ENCODE data around the gene TDO2.
"Not testable (repeated sequence)": the region's sequence is repeated elsewhere in the genome, so short reads cannot be mapped to it uniquely, and the experiment has no call there.

The TDO2 gene

DNA sequence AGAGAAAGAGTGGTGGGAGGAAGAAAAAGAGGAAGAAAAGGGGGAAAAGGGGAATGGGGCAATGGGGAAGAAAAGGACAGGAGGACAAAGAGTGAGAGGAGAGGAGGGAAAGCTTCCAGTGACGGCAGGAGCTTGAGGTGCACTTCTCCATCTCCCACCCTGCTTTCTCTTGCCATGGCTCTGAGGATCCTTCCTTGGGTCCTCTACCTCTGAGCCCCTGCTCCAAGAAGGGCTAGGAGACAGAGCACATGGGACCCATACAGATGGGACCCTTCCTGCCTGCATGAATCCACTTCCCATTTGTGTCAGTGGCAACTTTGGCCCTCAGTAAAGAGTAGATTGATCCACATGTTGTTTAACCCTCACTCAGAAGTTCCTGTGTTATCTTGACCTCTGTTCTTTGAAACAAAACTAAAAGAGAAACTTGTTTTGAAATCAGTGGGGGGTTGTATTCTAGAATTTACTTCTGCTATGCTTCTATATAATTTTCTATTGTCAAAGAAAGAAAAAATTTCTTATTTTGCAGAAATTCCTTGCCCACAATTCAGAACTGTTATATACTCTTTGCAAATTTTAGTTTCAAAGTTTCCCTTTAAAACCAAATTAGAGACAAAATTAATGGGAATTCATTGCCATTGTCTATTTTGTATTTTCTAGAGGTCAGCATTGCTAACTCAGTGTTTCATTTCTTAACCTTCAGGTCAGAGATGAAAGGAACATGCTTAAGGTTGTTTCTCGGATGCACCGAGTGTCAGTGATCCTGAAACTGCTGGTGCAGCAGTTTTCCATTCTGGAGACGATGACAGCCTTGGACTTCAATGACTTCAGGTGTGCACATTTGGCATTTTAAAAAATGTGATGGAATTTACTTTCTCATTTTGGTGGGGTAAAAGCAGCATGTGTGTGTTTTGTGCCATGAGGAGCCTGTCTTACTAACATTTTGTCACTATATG is 5.0 kb downstream of the TDO2 start:
- H3K9ac ChIP-seq (ENCODE audit: low read length): no peak overlapping the region
- no peak overlapping the region for H3K4me3 ChIP-seq (ENCODE audit: low read length)
- no peaks in the 10 kb centered on the region for H3K9me3 ChIP-seq (ENCODE audit: control insufficient read depth, low read length)
- no peaks in the 10 kb centered on the region for H3K36me3 ChIP-seq (ENCODE audit: control insufficient read depth, insufficient read depth, low read length)
- no peaks in the 10 kb centered on the region for H3K27me3 ChIP-seq (ENCODE audit: control insufficient read depth, insufficient read depth, low read length)
- H3K4me1 ChIP-seq (ENCODE audit: control insufficient read depth, insufficient read depth, low read length): no peaks in the 10 kb centered on the region

GRCh38 chr4:155909615-155910226 is 6.2 kb downstream of the TDO2 start:
- Histone ChIP-seq H3K36me3 (ENCODE audit: control insufficient read depth, insufficient read depth, low read length) (no peaks in the 10 kb centered on the region), H3K27me3 (ENCODE audit: control insufficient read depth, insufficient read depth, low read length) (no peaks in the 10 kb centered on the region), H3K9me3 (ENCODE audit: control insufficient read depth, low read length) (no peaks in the 10 kb centered on the region), H3K4me3 (ENCODE audit: low read length) (no peak overlapping the region), H3K9ac (ENCODE audit: low read length) (no peak overlapping the region), H3K4me1 (ENCODE audit: control insufficient read depth, insufficient read depth, low read length) (no peaks in the 10 kb centered on the region)

DNA sequence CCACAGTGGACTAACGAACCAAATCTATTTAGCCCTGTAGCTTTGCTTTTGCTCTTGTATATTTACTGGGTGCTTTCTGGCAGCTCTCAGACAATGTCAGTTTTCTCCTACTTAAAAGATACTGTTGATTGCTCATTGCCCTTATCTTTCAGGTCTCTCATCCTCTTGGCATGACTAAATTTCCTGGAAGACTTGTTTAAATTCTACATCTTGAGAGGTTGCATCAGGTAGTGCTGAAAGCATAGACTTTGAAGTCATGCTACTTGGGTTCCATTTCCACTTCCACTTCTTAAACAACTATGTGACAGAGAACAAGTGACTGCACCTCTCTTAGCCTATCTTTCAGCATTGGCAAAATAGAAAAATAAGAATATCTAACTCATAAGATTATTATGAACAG is 8.4 kb downstream of the TDO2 start:
- H3K36me3 ChIP-seq (ENCODE audit: control insufficient read depth, insufficient read depth, low read length): no peaks in the 10 kb centered on the region
- H3K4me1 ChIP-seq (ENCODE audit: control insufficient read depth, insufficient read depth, low read length): no peaks in the 10 kb centered on the region

DNA sequence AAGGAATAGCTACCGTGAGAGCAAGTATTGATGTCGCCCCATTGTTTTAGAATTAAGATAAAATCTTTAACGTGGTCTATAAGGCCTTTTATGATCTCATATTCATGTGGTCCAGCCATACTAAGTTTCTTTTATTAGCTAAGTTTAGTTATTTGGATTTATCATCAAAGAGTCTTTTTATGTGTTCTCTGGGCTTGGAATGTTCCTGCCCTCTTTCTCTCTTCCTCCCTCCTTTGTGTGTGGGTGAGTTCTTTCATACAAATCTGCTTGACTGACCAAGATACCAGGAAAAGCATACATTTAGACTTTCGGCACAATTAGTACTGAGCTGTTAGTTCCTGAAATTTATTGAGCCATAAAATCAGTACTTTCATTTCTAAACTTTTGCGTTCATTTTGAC is 11.3 kb downstream of the TDO2 start:
- no peak overlapping the region for H3K9ac ChIP-seq (ENCODE audit: low read length)
- no peaks in the 10 kb centered on the region for H3K36me3 ChIP-seq (ENCODE audit: control insufficient read depth, insufficient read depth, low read length)
- H3K27me3 ChIP-seq (ENCODE audit: control insufficient read depth, insufficient read depth, low read length): no peaks in the 10 kb centered on the region

More for the DNA sequence above, 8.4 kb downstream of the TDO2 start:
- H3K9me3 ChIP-seq (ENCODE audit: control insufficient read depth, low read length): no peaks in the 10 kb centered on the region
- no peaks in the 10 kb centered on the region for H3K27me3 ChIP-seq (ENCODE audit: control insufficient read depth, insufficient read depth, low read length)
- no peak overlapping the region for H3K4me3 ChIP-seq (ENCODE audit: low read length)
- no peak overlapping the region for H3K9ac ChIP-seq (ENCODE audit: low read length)

GRCh38 chr4:155921597-155921996 is 18.1 kb downstream of the TDO2 start:
- Histone ChIP-seq H3K4me1 (ENCODE audit: control insufficient read depth, insufficient read depth, low read length) (no peaks in the 10 kb centered on the region), H3K4me3 (ENCODE audit: low read length) (no peak overlapping the region), H3K27me3 (ENCODE audit: control insufficient read depth, insufficient read depth, low read length) (no peaks in the 10 kb centered on the region), H3K9ac (ENCODE audit: low read length) (no peak overlapping the region), H3K36me3 (ENCODE audit: control insufficient read depth, insufficient read depth, low read length) (peaks cover 5% of the 10 kb centered on the region), H3K9me3 (ENCODE audit: control insufficient read depth, low read length) (no peaks in the 10 kb centered on the region)

More for the DNA sequence above, 11.3 kb downstream of the TDO2 start:
- Histone ChIP-seq H3K4me3 (ENCODE audit: low read length) (no peak overlapping the region), H3K4me1 (ENCODE audit: control insufficient read depth, insufficient read depth, low read length) (no peaks in the 10 kb centered on the region), H3K9me3 (ENCODE audit: control insufficient read depth, low read length) (no peaks in the 10 kb centered on the region)

DNA sequence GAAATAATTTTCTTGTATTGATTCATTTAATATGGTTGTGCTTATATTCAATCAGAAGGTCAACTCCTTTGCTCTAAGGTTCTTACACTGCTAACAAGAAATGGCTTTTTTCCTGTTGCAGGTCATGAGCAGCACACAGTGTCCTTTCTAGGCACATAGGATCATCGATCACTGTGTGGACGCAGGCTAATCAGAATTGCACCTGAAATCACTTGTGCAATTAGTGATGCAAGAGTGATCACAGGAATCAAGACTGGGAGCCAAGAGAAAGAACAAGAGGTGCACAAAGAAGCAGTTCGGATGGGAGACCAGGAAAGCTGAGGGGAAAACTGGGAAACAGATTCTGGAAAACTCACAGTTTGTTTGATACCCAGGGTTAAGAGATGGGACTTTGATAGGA is 21.1 kb downstream of the TDO2 start:
- no peaks in the 10 kb centered on the region for H3K27me3 ChIP-seq (ENCODE audit: control insufficient read depth, insufficient read depth, low read length)
- no peak overlapping the region for H3K4me3 ChIP-seq (ENCODE audit: low read length)
- no peak overlapping the region for H3K9ac ChIP-seq (ENCODE audit: low read length)
- no peaks in the 10 kb centered on the region for H3K4me1 ChIP-seq (ENCODE audit: control insufficient read depth, insufficient read depth, low read length)
- peaks cover 5% of the 10 kb centered on the region for H3K36me3 ChIP-seq (ENCODE audit: control insufficient read depth, insufficient read depth, low read length)
- no peaks in the 10 kb centered on the region for H3K9me3 ChIP-seq (ENCODE audit: control insufficient read depth, low read length)

DNA sequence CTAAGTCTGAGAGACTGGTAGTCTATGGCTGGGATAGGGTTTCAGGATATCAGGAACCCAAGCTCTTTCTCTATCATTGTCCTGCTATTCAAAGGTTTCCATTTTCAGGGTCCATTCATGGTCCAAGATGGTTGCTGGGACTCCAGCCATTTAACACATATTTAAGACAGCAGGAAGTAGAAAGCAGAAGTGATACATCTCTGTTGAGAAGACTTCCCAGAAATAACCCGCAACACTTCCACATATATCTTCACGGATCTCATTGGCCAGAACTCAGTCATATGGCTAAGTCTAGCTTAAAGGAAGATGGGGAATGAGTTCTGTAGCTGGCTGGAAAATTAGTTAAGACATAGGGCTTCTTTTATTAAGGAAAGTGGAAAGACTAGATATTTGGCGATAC is 26.3 kb downstream of the TDO2 start:
- Histone ChIP-seq H3K36me3 (ENCODE audit: control insufficient read depth, insufficient read depth, low read length) (peaks cover 5% of the 10 kb centered on the region), H3K4me3 (ENCODE audit: low read length) (no peak overlapping the region), H3K9me3 (ENCODE audit: control insufficient read depth, low read length) (no peaks in the 10 kb centered on the region), H3K9ac (ENCODE audit: low read length) (no peak overlapping the region), H3K27me3 (ENCODE audit: control insufficient read depth, insufficient read depth, low read length) (no peaks in the 10 kb centered on the region), H3K4me1 (ENCODE audit: control insufficient read depth, insufficient read depth, low read length) (no peaks in the 10 kb centered on the region)

DNA sequence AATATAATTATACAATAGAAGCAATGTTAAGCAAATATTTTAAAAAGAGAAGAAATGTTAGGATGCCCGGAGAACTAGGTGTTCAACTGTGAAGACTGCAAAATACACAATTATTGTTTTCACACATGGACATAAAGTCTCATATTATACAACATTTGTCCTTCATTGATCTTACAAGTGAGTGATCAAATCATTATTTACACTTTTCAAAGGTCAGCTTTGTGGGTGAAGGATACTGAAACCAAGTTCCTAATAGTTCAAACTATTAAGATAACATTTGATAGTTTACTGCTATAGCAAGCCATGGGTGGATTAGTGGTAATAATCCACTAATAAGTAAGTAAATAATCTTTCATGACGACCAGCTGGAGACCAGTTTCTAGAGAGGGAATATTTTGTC is 26.8 kb downstream of the TDO2 start:
- Histone ChIP-seq H3K4me3 (ENCODE audit: low read length) (no peak overlapping the region), H3K9ac (ENCODE audit: low read length) (no peak overlapping the region), H3K36me3 (ENCODE audit: control insufficient read depth, insufficient read depth, low read length) (peaks cover 4% of the 10 kb centered on the region), H3K9me3 (ENCODE audit: control insufficient read depth, low read length) (no peaks in the 10 kb centered on the region), H3K4me1 (ENCODE audit: control insufficient read depth, insufficient read depth, low read length) (no peaks in the 10 kb centered on the region), H3K27me3 (ENCODE audit: control insufficient read depth, insufficient read depth, low read length) (no peaks in the 10 kb centered on the region)

GRCh38 chr4:155931634-155932033 is 28.1 kb downstream of the TDO2 start:
- no peaks in the 10 kb centered on the region for H3K27me3 ChIP-seq (ENCODE audit: control insufficient read depth, insufficient read depth, low read length)
- H3K9ac ChIP-seq (ENCODE audit: low read length): no peak overlapping the region
- no peaks in the 10 kb centered on the region for H3K9me3 ChIP-seq (ENCODE audit: control insufficient read depth, low read length)
- no peaks in the 10 kb centered on the region for H3K4me1 ChIP-seq (ENCODE audit: control insufficient read depth, insufficient read depth, low read length)
- no peak overlapping the region for H3K4me3 ChIP-seq (ENCODE audit: low read length)
- H3K36me3 ChIP-seq (ENCODE audit: control insufficient read depth, insufficient read depth, low read length): no peaks in the 10 kb centered on the region

GRCh38 chr4:155934634-155935033 is 31.1 kb downstream of the TDO2 start:
- H3K9me3 ChIP-seq (ENCODE audit: control insufficient read depth, low read length); H3K9ac ChIP-seq (ENCODE audit: low read length); H3K36me3 ChIP-seq (ENCODE audit: control insufficient read depth, insufficient read depth, low read length); H3K4me1 ChIP-seq (ENCODE audit: control insufficient read depth, insufficient read depth, low read length); H3K4me3 ChIP-seq (ENCODE audit: low read length); H3K27me3 ChIP-seq (ENCODE audit: control insufficient read depth, insufficient read depth, low read length): not testable (repeated sequence)

- Histone ChIP-seq H3K27me3 (ENCODE audit: control insufficient read depth, insufficient read depth, low read length) (no peaks in the 10 kb centered on the region), H3K4me3 (ENCODE audit: low read length) (no peak overlapping the region), H3K9ac (ENCODE audit: low read length) (no peak overlapping the region), H3K36me3 (ENCODE audit: control insufficient read depth, insufficient read depth, low read length) (no peaks in the 10 kb centered on the region), H3K9me3 (ENCODE audit: control insufficient read depth, low read length) (no peaks in the 10 kb centered on the region), H3K4me1 (ENCODE audit: control insufficient read depth, insufficient read depth, low read length) (no peaks in the 10 kb centered on the region)
These were observed 32.0 kb downstream of the TDO2 start for GRCh38 chr4:155935389-155935986.

DNA sequence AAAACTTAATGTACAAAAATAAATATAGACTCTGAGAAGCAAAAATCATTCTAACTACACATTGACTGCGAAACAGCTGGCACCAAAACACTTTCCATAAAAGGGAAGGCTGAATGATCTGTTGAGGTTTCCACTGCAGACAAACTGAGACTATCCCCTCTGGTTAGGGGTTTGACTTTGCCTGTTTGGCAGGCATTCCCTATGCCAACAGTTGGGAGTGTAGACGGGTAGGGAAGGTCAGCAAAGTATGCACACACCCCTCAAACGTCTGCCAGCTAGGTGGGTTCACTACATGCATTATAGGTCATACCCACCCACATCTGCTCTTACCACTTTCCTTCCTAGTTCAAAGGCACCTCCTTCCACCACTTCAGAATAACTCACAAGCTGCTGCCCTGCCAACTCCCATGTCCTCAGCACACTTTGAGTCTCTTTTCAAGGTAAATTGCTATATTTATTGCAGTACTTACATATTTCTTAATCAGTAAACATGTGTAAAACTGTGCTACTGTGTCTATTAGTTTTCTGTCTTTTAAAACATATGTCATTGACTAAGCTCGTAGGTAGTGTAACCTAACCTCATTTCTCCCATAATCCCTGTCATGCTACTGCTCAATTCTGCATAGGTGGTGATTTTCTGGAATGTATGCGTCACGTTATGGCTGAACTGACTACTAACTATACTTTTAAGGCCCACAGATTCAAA is 37.7 kb downstream of the TDO2 start:
- H3K4me3 ChIP-seq (ENCODE audit: low read length): no peak overlapping the region
- no peaks in the 10 kb centered on the region for H3K9me3 ChIP-seq (ENCODE audit: control insufficient read depth, low read length)
- no peaks in the 10 kb centered on the region for H3K27me3 ChIP-seq (ENCODE audit: control insufficient read depth, insufficient read depth, low read length)
- H3K4me1 ChIP-seq (ENCODE audit: control insufficient read depth, insufficient read depth, low read length): peaks cover 5% of the 10 kb centered on the region
- no peaks in the 10 kb centered on the region for H3K36me3 ChIP-seq (ENCODE audit: control insufficient read depth, insufficient read depth, low read length)
- no peak overlapping the region for H3K9ac ChIP-seq (ENCODE audit: low read length)
